Measurements from ENCODE around the gene DBX1. TPM values are rescaled to one million over a fixed set of nuclear protein-coding genes. Genes with fewer than 3 reads are reported as not detected.
"Not testable (repeated sequence)": the region's sequence is repeated elsewhere in the genome, so short reads cannot be mapped to it uniquely, and the experiment has no call there.

Gene DBX1, protein sequence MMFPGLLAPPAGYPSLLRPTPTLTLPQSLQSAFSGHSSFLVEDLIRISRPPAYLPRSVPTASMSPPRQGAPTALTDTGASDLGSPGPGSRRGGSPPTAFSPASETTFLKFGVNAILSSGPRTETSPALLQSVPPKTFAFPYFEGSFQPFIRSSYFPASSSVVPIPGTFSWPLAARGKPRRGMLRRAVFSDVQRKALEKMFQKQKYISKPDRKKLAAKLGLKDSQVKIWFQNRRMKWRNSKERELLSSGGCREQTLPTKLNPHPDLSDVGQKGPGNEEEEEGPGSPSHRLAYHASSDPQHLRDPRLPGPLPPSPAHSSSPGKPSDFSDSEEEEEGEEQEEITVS
- total RNA-seq = not detected

DNA sequence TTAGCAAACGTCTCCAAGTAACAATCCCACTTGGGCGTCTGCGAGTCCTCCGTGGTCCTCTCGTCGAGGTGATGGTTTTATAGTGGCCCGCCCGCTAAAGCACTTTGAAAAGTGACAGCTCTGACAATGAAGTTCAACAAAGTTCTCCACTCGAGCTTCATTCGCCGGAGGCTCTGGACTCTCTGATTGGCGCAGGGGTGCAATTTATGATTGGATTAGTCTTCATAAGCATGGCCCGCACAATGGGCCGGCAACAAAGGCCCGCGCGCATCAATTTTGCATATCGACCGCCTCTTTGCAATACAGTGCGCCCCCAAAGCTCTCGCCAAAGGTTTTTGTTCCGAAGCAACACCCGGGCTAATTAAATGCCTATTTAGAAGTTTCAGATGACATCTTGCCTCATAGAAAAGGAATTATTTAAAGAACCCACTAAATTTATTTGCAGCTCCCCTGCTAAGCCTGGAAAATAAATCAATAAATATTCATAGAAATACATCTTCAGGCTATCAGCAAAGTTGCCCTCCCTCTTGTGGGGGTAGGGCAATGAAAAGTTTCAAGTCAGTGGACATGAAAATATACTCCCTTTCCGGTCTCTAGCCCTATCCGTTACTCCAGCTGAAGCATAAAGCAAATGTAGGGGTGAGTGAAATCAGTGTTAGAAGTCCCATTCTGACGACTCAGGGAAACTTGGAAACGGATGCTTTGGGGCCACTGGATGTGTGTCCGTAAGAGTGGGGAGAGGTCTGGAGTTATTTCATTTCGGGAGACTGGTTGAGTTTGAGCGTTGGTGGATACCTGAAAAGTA is at the start of gene DBX1:
Gene DBX1, minus strand, starts transcription at position 51 of the 805 bp plus-strand sequence. CDS start 151 bp downstream, outside the sequence.
- peak in 1 of 2 donors; percentile 7 for DNase-seq (ENCODE audit: low spot score in 2 of 2)
- H3K36me3 Mint-ChIP-seq = peaks cover 12 to 44% of the 10 kb centered on the region in 2 donors
- ATAC-seq = no peak
- H3K27ac Mint-ChIP-seq = peak within 1 kb of the TSS in 1 of 2 donors; percentile 81
- peaks cover 0 to 9% of the 10 kb centered on the region in 2 donors for H3K9me3 Mint-ChIP-seq

DNA sequence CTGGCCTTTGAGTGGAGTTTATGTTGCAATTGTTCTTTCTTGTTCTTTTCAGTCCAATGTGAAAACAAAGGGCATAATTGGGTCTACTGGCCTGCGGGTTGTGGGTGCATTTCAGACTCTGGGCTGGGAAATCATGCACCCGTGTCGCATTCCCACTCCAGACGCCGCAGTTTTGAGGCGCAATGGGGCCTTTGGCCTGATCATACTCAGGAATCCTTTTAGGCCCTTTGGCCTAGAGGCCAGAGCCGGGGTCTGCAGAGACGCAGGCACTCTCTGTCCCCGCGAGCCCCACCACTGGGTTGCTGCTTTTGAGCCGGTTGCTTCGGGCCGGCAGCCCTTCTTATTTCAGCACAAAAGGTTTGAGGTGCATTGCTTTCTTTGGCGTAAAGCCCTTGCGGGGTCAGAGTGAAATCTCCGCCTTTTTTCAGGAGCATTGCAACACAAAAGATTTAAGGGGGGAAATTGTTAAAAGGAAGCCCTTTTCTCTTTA is 48.4 kb upstream of the DBX1 start:
- H3K9me3 Mint-ChIP-seq = no peaks in the 10 kb centered on the region
- DNase-seq (ENCODE audit: low spot score in 2 of 2) = no peak
- ATAC-seq = no peak
- H3K27ac Mint-ChIP-seq = no peak overlapping the region
- H3K36me3 Mint-ChIP-seq = peaks cover 5 to 7% of the 10 kb centered on the region in 2 donors

DNA sequence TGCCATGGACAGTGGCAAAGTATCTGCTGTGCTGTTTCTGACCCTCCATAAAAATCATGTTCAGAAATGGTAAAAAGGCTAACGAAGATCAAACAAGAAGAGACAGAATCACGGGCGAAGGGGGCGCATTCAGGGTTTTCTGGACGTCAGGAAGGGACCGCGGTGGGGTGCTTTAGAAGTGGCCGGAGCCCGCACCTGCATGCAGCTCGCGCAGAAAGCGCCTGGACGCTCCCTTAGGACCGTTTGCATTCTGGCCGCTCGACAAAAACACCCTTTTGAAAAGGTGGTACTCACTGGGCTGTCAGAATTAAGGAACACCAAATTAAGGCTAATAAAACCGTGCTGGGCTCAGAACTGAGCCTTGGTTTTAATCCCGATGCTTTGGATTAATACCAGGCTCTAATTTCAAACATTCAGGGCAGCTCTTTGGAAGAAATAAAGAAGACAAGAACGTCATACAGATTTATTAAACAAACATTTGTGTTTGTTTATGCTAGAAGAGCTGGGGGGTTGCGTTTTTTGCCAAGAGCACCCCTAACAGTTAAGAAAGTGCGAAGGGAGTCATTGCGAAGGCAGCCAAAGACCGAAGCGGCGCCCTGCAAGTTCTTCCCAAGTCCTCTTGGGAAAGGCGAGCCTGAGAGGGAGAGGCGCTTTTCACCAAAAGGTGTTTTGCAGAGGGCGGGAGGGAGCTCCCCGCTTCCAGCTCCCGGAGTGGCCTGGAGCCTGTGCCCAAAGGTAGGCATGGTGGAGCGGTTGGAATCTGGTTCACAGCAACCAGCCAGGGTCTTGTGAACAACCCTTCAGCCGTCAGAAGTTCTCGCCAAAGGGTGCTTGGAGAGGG is 47.7 kb upstream of the DBX1 start:
- no peak overlapping the region for H3K27ac Mint-ChIP-seq
- DNase-seq (ENCODE audit: low spot score in 2 of 2) (no peak), ATAC-seq (no peak)
- no peaks in the 10 kb centered on the region for H3K9me3 Mint-ChIP-seq
- H3K36me3 Mint-ChIP-seq = peaks cover 5 to 7% of the 10 kb centered on the region in 2 donors

DNA sequence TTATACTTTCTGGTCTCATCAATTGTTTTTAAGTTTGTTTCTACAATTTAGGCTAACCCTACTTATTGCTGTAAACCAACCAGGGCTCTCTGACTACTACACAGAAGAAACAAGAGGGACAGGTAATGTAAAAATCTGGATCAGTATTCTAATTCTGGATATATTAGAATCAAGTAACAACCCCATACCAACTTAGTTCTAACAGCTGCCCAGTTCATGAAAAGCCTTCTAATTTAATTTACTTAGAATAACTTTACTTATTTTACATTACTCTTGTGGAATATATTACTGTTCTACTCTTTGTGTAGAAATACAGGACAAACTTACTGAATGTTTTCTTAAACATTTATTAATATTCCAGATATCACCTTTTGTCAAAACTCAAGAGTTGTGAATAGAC is 45.5 kb upstream of the DBX1 start:
- no peak for ATAC-seq
- peaks cover 5 to 7% of the 10 kb centered on the region in 2 donors for H3K36me3 Mint-ChIP-seq
- H3K27ac Mint-ChIP-seq = no peak overlapping the region
- DNase-seq (ENCODE audit: low spot score in 2 of 2) = no peak
- H3K9me3 Mint-ChIP-seq = no peaks in the 10 kb centered on the region

GRCh38 chr11:20204681-20205080 is 44.4 kb upstream of the DBX1 start:
- peaks cover 5 to 7% of the 10 kb centered on the region in 2 donors for H3K36me3 Mint-ChIP-seq
- no peak for DNase-seq (ENCODE audit: low spot score in 2 of 2)
- no peak overlapping the region for H3K27ac Mint-ChIP-seq
- H3K9me3 Mint-ChIP-seq = no peaks in the 10 kb centered on the region
- ATAC-seq = no peak

DNA sequence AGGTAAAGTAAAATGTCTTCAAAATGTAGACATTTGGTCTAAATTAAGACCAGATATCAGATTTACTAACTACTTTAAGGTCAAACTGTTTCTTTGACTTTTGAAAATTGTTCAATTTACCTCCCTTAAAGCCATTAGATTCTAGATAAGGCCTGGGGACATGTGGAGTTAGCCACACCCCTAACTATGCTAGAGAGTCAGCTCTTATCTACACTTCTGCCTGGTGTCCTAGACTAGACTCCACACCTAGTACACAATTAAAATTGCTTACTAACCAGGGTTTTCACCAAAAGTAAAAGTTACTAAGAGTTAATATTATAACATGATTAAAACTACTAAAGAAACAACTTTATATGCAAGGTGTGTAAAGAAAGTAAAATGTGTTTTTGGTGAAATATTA is 43.6 kb upstream of the DBX1 start:
- Mint-ChIP-seq H3K36me3 (peaks cover 5 to 7% of the 10 kb centered on the region in 2 donors), H3K9me3 (no peaks in the 10 kb centered on the region), H3K27ac (no peak overlapping the region)
- DNase-seq (ENCODE audit: low spot score in 2 of 2) (no peak), ATAC-seq (no peak)

DNA sequence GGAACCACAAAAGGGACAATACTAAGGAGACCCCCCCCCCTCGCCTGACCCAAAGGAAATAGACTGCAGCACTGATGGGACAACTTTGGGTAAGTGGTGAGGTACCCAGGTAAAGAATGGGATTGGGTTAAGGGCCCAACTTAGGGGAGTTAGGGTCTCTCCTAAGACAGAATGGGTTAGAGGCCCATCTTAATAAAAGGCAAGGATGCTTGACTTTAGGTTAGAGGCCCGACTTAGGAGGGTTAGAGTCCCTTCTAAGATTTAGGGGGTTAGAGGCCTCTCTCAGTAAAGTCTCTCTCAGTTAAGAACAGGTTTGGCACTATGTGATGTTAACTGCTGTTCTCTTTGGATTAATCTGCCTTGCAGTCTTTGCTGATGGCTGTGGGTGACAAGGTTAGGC is 41.0 kb upstream of the DBX1 start:
- Mint-ChIP-seq H3K9me3 (no peaks in the 10 kb centered on the region), H3K36me3 (no peaks in the 10 kb centered on the region), H3K27ac (no peak overlapping the region)
- ATAC-seq = no peak
- no peak for DNase-seq (ENCODE audit: low spot score in 2 of 2)

- not testable (repeated sequence) for ATAC-seq; H3K27ac Mint-ChIP-seq; H3K9me3 Mint-ChIP-seq; DNase-seq (ENCODE audit: low spot score in 2 of 2); H3K36me3 Mint-ChIP-seq
Observed at GRCh38 chr11:20200331-20200955, 40.2 kb upstream of the DBX1 start.

- H3K36me3 Mint-ChIP-seq = no peaks in the 10 kb centered on the region
- ATAC-seq = peak in 1 of 2 donors; percentile 79
- H3K27ac Mint-ChIP-seq = no peak overlapping the region
- H3K9me3 Mint-ChIP-seq = no peaks in the 10 kb centered on the region
- no peak for DNase-seq (ENCODE audit: low spot score in 2 of 2)
Observed at GRCh38 chr11:20197881-20198280, 37.6 kb upstream of the DBX1 start.

DNA sequence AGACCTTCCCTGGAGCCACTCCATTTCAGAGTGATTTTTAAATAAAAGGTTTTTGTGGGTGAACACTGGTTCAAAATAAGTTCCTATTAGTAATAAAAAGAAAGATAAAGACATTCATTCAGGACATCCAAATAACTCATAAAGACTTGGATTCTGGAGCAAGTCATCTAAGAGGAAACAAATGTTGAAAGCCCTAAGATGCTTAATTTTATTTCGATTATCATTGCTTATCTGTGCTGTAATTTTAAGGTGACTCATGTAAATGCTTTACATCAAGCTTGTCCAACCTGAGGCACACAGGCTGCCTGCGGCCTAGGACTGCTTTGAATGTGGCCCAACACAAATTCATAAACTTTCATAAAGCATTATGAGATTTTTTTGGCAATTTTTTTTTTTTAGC is 34.2 kb upstream of the DBX1 start:
- no peaks in the 10 kb centered on the region for H3K36me3 Mint-ChIP-seq
- H3K27ac Mint-ChIP-seq = no peak overlapping the region
- no peak for ATAC-seq
- no peak for DNase-seq (ENCODE audit: low spot score in 2 of 2)
- no peaks in the 10 kb centered on the region for H3K9me3 Mint-ChIP-seq

GRCh38 chr11:20193307-20193706 is 33.0 kb upstream of the DBX1 start:
- Mint-ChIP-seq H3K9me3 (no peaks in the 10 kb centered on the region), H3K27ac (no peak overlapping the region), H3K36me3 (no peaks in the 10 kb centered on the region)
- no peak for ATAC-seq
- DNase-seq (ENCODE audit: low spot score in 2 of 2) = no peak

DNA sequence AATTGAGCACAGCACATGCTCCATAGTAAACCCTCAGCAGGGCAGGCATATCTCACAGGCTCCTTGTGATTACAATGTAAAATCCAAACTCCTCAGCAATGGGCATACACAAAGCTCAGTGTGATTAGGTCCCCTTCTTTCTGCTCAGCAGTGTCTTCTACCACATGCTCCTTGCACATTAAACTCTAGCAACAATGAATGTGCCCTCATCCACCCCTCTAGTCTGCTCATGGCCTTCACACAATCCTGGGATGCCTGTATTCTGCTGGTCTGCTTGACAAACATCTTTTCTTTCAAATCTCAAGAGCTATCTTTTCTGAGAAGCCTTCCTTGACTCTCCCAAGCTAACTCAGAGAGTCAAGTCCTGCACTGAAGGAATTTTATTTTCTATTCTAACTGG is 32.4 kb upstream of the DBX1 start:
- no peaks in the 10 kb centered on the region for H3K36me3 Mint-ChIP-seq
- H3K9me3 Mint-ChIP-seq = no peaks in the 10 kb centered on the region
- ATAC-seq = no peak
- H3K27ac Mint-ChIP-seq = no peak overlapping the region
- no peak for DNase-seq (ENCODE audit: low spot score in 2 of 2)

- no peaks in the 10 kb centered on the region for H3K36me3 Mint-ChIP-seq
- ATAC-seq = no peak
- no peak for DNase-seq (ENCODE audit: low spot score in 2 of 2)
- no peak overlapping the region for H3K27ac Mint-ChIP-seq
- H3K9me3 Mint-ChIP-seq = no peaks in the 10 kb centered on the region
Observed at GRCh38 chr11:20192151-20192550, 31.9 kb upstream of the DBX1 start.

GRCh38 chr11:20178976-20179375 is 18.7 kb upstream of the DBX1 start:
- no peak overlapping the region for H3K27ac Mint-ChIP-seq
- no peak for DNase-seq (ENCODE audit: low spot score in 2 of 2)
- peaks cover 8 to 11% of the 10 kb centered on the region in 2 donors for H3K36me3 Mint-ChIP-seq
- ATAC-seq = no peak
- peaks cover 0 to 7% of the 10 kb centered on the region in 2 donors for H3K9me3 Mint-ChIP-seq

DNA sequence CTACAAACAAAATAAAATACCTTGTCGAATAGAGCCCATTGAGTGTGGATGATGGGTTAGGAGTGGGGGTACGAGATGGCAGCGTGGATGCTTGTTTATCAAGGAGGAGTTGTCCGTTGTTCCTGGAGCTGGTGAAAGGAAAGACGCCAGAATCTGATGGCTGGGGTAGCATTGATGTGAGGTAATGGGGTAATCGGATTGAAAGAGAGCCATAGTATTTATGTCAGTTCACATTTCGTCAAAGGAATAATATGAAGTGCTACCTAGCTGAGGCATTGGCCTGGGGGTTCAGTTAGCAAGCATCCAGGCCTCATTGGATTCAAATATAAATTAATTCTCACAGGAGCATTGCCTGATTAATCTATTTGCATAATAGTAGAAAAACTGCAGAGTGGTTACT is 16.9 kb upstream of the DBX1 start:
- peaks cover 0 to 7% of the 10 kb centered on the region in 2 donors for H3K9me3 Mint-ChIP-seq
- no peak for ATAC-seq
- H3K27ac Mint-ChIP-seq = no peak overlapping the region
- no peak for DNase-seq (ENCODE audit: low spot score in 2 of 2)
- H3K36me3 Mint-ChIP-seq = peaks cover 8 to 13% of the 10 kb centered on the region in 2 donors

GRCh38 chr11:20172721-20173447 is 12.6 kb upstream of the DBX1 start:
- no peak overlapping the region for H3K27ac Mint-ChIP-seq
- H3K36me3 Mint-ChIP-seq = peaks cover 12 to 13% of the 10 kb centered on the region in 2 donors
- DNase-seq (ENCODE audit: low spot score in 2 of 2) (no peak), ATAC-seq (no peak)
- H3K9me3 Mint-ChIP-seq = peaks cover 3 to 7% of the 10 kb centered on the region in 2 donors
